Astrocyte of the spinal cord (primary cell): Measurements from ENCODE around the gene EML5.

Experiments
- DNase-seq: peaks from one replicate; pipeline ENCODE4 v3.0.0; 2011; ENCODE audit warnings: low read depth, low spot score
- H3K4me3 ChIP-seq: 2 replicates; pipeline ENCODE4 v1.5.1; 2011; ENCODE audit warnings: low read depth, mild to moderate bottlenecking, low read length, moderate library complexity
- in situ Hi-C: cut with HindIII; loops from 2 replicates; pipeline ENCODE4 v1.10.0; 2017; ENCODE audit warnings: low sequenced_read_pairs
- TF ChIP-seq, protein P1 (sequence below): IDR thresholded peaks from 2 replicates; pipeline ENCODE4 v1.5.1; 2012; ENCODE audit warnings: low read depth, mild to moderate bottlenecking, low read length, inconsistent platforms

EML5 gene

GRCh38 chr14:88599326-88599725, 193.4 kb downstream of the EML5 start:
- no peak for DNase-seq
- in situ Hi-C loops, result no loop called here

GRCh38 chr14:88598097-88598675, 194.6 kb downstream of the EML5 start:
- in situ Hi-C loops, result no loop called here
- no peak overlapping the region for H3K4me3 ChIP-seq

More at GRCh38 chr14:88599326-88599725, 193.4 kb downstream of the EML5 start:
- H3K4me3 ChIP-seq, result no peak overlapping the region
- TF ChIP-seq, protein P1, sequence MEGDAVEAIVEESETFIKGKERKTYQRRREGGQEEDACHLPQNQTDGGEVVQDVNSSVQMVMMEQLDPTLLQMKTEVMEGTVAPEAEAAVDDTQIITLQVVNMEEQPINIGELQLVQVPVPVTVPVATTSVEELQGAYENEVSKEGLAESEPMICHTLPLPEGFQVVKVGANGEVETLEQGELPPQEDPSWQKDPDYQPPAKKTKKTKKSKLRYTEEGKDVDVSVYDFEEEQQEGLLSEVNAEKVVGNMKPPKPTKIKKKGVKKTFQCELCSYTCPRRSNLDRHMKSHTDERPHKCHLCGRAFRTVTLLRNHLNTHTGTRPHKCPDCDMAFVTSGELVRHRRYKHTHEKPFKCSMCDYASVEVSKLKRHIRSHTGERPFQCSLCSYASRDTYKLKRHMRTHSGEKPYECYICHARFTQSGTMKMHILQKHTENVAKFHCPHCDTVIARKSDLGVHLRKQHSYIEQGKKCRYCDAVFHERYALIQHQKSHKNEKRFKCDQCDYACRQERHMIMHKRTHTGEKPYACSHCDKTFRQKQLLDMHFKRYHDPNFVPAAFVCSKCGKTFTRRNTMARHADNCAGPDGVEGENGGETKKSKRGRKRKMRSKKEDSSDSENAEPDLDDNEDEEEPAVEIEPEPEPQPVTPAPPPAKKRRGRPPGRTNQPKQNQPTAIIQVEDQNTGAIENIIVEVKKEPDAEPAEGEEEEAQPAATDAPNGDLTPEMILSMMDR, result no peak

GRCh38 chr14:88597601-88598000, 195.2 kb downstream of the EML5 start:
- in situ Hi-C loops, result no loop called here
- no peak overlapping the region for H3K4me3 ChIP-seq
- TF ChIP-seq, protein P1, result no peak
- DNase-seq, result no peak

More at GRCh38 chr14:88598097-88598675, 194.6 kb downstream of the EML5 start:
- TF ChIP-seq, protein P1, result no peak
- no peak for DNase-seq

DNA sequence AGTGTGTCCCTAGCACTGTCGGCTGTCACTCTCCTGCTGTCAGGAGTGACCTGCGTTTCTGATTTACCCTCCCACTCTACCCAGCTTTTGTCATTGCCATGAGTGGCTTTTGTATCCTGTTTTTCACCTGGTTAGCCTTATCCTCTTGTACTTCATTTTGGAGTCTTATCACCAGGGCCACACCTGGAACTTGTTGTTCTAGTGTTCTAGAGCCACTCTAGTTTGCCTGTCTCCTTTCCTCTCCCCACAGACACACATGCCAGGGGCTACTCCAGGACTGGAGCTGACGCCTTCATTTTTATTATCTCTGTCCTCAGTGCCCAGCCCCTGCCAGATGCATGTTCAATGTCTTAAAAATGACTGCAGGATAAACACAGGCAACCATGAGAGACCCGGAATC, 195.7 kb downstream of the EML5 start:
- no peak overlapping the region for H3K4me3 ChIP-seq
- in situ Hi-C loops, result no loop called here
- TF ChIP-seq, protein P1, result no peak
- no peak for DNase-seq

DNA sequence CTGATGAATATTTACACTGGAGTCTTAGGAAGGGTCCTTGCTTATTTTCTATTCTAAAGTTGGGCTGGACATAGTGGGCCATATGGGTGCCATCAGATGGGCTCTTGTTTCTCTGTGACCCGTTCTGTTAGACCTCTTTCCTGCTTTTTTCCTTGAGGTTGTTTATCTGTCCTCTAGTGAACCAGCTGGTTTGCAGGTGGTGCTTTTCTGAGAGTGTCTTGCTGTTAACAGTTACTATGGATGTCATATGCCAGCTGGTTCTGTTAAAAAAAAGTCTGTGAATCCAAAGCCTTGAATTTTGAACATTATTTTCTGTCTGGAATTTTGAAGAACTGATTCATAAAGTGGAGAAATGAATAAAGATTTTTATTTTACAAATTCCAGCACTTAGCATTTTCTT, 200.7 kb downstream of the EML5 start:
- TF ChIP-seq, protein P1, result no peak
- in situ Hi-C loops, result no loop called here
- DNase-seq, result no peak
- no peak overlapping the region for H3K4me3 ChIP-seq

DNA sequence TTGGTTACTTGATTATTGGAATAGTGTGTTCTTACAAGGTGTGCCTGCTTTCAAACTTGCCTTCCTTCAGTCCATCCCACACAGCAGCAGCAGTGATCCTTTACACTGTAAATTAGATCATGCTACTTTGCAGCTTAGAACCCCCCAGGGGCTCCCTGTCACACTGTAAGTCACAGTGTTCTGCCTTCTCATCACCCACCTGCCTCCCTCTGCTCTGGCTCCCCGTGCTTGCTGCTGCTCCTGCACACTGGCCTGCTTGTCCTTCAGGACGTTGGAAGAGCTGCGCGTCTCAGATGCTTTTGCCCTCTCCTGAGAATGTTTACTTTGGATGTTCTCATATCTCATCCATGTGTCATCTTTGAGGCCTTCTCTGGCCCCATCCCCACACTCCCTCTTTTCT, 202.6 kb downstream of the EML5 start:
- no peak overlapping the region for H3K4me3 ChIP-seq
- TF ChIP-seq, protein P1, result no peak
- in situ Hi-C loops, result no loop called here
- peak; percentile 5 for DNase-seq
